ENCODE results near the gene JAZF1. TPM values are rescaled to one million over a fixed set of nuclear protein-coding genes. Genes with fewer than 3 reads are reported as not detected.

The JAZF1 gene
- total RNA-seq, 2 experiments from 2014 or later, result 2.1 to 2.8 TPM

DNA sequence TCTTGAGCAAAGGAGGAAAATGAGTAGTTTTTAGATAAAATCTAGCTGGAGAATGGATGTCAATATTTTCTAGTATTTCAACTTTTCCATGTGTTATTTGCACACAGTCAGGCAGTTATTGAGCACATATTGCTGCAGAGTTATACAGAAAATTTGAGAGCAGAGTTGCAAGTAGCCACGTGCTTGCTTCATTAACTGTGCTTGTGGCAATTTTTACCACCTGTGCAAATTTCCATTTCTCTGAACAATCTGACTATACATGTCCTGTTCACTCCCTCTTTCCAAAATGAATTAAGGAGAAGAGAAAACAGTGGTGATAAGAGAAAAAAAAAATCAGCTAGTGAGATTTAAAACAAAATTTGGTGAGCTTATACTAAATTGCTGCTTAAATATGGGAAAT lies 262.1 kb downstream of the JAZF1 start:
- CTCF ChIA-PET, result interaction anchor here (0.6 to 2.2 kb wide), 5 partner anchors 14 to 722 kb away, joined by 3 to 7 read pairs (median 3); no protein-coding TSS in a partner anchor
- H3K4me3 Mint-ChIP-seq, result no peak overlapping the region
- H3K36me3 Mint-ChIP-seq, result no peaks in the 10 kb centered on the region
- H3K4me1 Mint-ChIP-seq, result peaks cover 4% of the 10 kb centered on the region
- no peaks in the 10 kb centered on the region for H3K9me3 Mint-ChIP-seq (ENCODE audit: low read depth)
- H3K27ac Mint-ChIP-seq, result no peak overlapping the region
- no peak for ATAC-seq
- H3K27me3 Mint-ChIP-seq, result no peaks in the 10 kb centered on the region
- no peak for DNase-seq

DNA sequence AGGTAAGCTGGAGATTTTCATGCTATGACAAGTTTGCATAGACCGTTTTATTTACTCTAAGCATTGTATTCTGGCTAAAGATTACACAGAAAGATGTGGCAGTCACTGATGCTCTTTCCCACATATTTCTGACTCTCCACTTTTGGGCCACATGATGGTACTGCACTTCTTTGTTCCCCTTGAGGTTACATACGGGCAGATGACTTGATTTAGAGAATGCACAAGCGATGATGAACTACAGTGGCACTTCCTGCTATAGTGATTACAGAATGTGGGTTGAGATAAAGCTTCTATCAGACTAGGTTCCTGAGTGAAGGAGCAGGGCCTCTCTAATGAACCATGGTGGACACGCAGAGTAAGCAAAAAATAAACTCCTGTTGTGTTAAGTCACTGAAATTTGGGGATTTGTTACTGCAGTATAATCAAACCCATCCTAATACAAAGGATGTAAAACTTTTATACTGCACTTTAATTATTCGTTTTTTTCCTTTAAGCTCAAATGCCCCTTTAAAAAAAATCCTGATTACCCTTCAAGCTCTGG lies 262.8 kb downstream of the JAZF1 start:
- Mint-ChIP-seq H3K4me1 (peaks cover 3% of the 10 kb centered on the region), H3K9me3 (ENCODE audit: low read depth) (no peaks in the 10 kb centered on the region), H3K4me3 (no peak overlapping the region), H3K27ac (no peak overlapping the region), H3K36me3 (no peaks in the 10 kb centered on the region), H3K27me3 (no peaks in the 10 kb centered on the region)
- no peak for DNase-seq
- CTCF ChIA-PET, result interaction anchor here (0.6 to 1.5 kb wide), 2 partner anchors 143 to 722 kb away, joined by 3 read pairs; no protein-coding TSS in a partner anchor
- no peak for ATAC-seq

DNA sequence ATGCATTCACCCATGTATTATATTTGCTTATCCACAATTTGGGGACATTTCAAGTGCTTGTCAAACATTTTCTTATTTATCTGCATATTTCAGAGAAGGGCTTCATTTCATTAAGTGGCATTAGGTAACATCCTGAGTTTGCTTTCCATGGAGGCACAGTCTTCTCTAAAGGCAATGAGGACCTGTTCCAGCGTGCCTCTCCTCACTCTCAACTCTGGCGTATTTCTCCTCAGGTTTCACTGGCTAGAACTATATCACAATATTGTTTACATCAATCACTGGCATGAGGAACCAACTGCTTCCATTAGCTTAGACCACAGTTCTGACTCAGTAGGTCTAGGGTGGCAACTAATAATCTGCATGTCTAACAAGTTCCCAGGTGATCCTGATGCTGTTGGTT lies 263.5 kb downstream of the JAZF1 start:
- CTCF ChIA-PET, result interaction anchor here (1.5 kb wide), 1 partner anchor 142 kb away, joined by 3 read pairs; no protein-coding TSS in a partner anchor
- Mint-ChIP-seq H3K27ac (no peak overlapping the region), H3K4me1 (peaks cover 3% of the 10 kb centered on the region), H3K36me3 (no peaks in the 10 kb centered on the region), H3K27me3 (no peaks in the 10 kb centered on the region), H3K9me3 (ENCODE audit: low read depth) (no peaks in the 10 kb centered on the region), H3K4me3 (no peak overlapping the region)
- ATAC-seq (no peak), DNase-seq (no peak)

DNA sequence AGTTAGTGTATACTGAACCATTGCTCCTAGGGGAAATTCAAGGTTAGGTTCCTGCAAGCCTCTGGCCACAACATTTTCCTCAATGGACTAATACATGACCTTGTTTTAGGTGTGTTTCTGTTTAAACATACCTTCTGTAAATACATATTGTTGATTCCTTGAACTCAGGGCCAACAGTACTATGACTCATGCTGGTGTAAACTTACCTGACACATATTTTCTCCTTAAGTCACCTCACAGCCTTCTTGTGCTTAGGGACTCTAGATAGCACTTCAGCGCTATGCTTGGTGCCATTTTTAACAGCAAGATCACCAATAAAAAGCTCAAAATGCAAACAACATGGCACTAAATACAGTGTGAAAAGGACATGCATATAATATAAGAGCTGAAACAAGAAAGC lies 264.2 kb downstream of the JAZF1 start:
- Mint-ChIP-seq H3K4me1 (peaks cover 3% of the 10 kb centered on the region), H3K4me3 (no peak overlapping the region), H3K27ac (no peak overlapping the region), H3K27me3 (no peaks in the 10 kb centered on the region), H3K9me3 (ENCODE audit: low read depth) (no peaks in the 10 kb centered on the region), H3K36me3 (no peaks in the 10 kb centered on the region)
- ATAC-seq (no peak), DNase-seq (no peak)
- CTCF ChIA-PET, result no interaction called here

DNA sequence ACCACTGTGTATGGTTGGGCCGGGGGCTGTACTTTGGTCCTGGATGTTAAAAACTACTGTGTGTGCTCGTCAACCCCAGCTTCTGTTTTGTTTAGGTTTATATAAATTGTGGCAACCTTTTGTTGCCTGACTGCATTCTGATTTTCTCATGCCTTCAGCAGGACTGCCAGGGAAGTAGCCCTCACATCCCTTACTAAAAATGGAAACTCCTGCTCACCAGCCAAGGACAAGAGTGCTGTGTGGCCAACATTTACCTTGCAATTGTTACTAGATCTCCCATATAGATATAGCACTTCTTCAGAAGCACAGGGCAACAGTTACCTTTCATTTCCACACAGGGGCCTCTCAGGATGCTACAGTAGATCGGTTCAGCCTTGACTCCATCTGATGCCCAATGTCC lies 266.2 kb downstream of the JAZF1 start:
- no peak overlapping the region for H3K27ac Mint-ChIP-seq
- no peaks in the 10 kb centered on the region for H3K36me3 Mint-ChIP-seq
- CTCF ChIA-PET, result no interaction called here

DNA sequence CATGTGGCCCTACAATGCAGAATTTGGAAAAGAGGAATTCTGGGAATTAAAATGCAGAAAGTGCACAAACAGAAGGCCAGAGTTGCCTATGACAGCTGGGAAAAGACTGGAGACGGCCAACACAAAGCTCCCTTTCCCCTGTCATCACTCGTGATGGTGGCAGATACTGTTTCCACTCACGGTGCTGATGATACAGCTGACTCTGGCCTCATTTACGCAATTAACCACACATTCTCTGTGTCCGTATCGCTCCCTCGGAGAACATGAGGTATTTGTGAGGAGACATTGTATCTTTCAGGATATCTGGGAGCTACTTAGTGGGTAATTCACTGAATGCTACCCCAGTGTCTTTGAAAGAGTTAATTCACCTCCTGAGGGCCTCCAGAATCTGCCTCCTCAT lies 267.8 kb downstream of the JAZF1 start:
- H3K36me3 Mint-ChIP-seq, result no peaks in the 10 kb centered on the region
- H3K4me3 Mint-ChIP-seq, result no peak overlapping the region
- DNase-seq, result no peak
- no peak for ATAC-seq
- H3K27ac Mint-ChIP-seq, result no peak overlapping the region
- CTCF ChIA-PET, result interaction anchor here (1.5 kb wide), 1 partner anchor 167 kb away, joined by 3 read pairs; no protein-coding TSS in a partner anchor
- no peaks in the 10 kb centered on the region for H3K27me3 Mint-ChIP-seq
- H3K9me3 Mint-ChIP-seq (ENCODE audit: low read depth), result no peaks in the 10 kb centered on the region
- peaks cover 1% of the 10 kb centered on the region for H3K4me1 Mint-ChIP-seq

More for the DNA sequence above, 266.2 kb downstream of the JAZF1 start:
- Mint-ChIP-seq H3K9me3 (ENCODE audit: low read depth) (no peaks in the 10 kb centered on the region), H3K4me3 (no peak overlapping the region), H3K4me1 (peaks cover 3% of the 10 kb centered on the region), H3K27me3 (no peaks in the 10 kb centered on the region)
- DNase-seq, result no peak
- ATAC-seq, result no peak

DNA sequence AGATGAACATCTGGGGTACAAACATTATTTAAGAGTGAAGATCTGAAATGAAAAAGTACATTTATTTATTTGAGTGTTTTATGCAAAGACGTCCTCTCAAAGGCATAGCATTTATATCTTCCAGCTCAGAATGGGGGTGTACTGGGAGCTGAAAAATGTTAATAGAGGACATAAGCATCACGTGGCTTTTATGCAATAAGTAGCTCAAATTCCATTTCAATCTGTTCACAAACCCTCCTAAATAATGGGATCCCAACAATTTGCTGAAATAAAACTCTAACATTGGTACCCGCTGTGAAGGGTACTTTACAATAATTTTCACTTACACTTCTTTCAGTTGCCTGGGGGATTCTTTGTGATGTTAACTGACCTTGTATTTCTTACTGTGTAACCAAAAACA lies 268.7 kb downstream of the JAZF1 start:
- CTCF ChIA-PET, result interaction anchor here (1.2 kb wide), 1 partner anchor 8 kb away, joined by 5 read pairs; no protein-coding TSS in a partner anchor
- Mint-ChIP-seq H3K27ac (no peak overlapping the region), H3K4me3 (no peak overlapping the region), H3K4me1 (no peaks in the 10 kb centered on the region), H3K27me3 (peaks cover 2% of the 10 kb centered on the region), H3K9me3 (ENCODE audit: low read depth) (no peaks in the 10 kb centered on the region), H3K36me3 (no peaks in the 10 kb centered on the region)
- no peak for DNase-seq
- ATAC-seq, result no peak

DNA sequence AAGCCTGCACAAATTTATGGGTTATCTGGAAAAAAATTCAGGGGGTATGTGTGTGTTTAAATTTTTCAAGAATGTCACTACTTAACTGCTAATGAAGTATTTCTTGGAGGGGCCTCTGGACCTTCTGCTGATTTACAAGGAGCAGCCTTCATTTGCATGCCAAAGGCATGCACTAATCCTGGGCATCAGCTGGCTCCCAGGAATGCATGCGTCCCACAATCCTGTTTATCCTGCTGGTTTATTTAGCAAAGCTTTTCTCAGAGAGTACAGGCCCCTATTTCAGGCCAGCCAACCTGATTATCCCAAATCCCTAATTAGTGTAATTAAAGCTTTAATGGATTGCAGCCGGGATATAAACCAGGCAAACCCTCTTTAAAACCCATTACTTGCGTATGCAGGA lies 270.3 kb downstream of the JAZF1 start:
- H3K4me3 Mint-ChIP-seq, result no peak overlapping the region
- peaks cover 9% of the 10 kb centered on the region for H3K27me3 Mint-ChIP-seq
- no peaks in the 10 kb centered on the region for H3K9me3 Mint-ChIP-seq (ENCODE audit: low read depth)
- DNase-seq, result no peak
- H3K36me3 Mint-ChIP-seq, result no peaks in the 10 kb centered on the region
- H3K27ac Mint-ChIP-seq, result no peak overlapping the region
- no peak for ATAC-seq
- CTCF ChIA-PET, result no interaction called here
- H3K4me1 Mint-ChIP-seq, result no peaks in the 10 kb centered on the region

DNA sequence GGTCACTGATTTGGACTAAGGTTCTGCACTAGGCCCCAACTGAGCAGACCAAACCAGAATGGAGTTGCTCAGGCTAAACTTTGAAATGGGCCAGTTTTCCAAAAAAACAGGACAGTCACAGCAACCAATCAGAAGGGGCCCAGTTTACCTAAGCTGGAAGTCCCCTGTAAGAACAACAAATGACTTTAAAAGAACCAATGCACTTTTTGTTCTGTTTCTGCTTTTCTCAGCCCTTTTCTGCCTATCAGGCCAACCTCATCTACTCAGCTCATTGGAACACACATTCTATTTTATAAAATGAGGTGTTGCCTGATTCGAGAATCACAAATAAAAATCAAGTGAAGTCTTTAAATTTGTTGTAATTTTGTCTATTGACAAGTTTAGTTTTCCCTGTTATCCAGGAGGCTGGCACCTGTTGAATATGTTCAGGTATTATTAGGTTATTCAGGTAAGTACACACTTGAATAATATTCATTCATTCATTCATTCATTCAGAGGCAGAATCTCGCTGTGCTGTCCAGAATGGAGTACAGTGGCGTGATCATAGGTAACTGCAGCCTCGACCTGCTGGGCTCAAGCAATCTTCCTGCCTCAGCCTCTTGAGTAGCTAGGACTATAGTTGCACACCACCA lies 271.9 kb downstream of the JAZF1 start:
- peaks cover 9% of the 10 kb centered on the region for H3K27me3 Mint-ChIP-seq
- CTCF ChIA-PET, result interaction anchor here (1.0 to 1.2 kb wide), 2 partner anchors 12 to 20 kb away, joined by 3 to 5 read pairs; no protein-coding TSS in a partner anchor
- H3K36me3 Mint-ChIP-seq, result no peaks in the 10 kb centered on the region
- H3K4me1 Mint-ChIP-seq, result no peaks in the 10 kb centered on the region
- no peaks in the 10 kb centered on the region for H3K9me3 Mint-ChIP-seq (ENCODE audit: low read depth)
- no peak overlapping the region for H3K4me3 Mint-ChIP-seq
- no peak overlapping the region for H3K27ac Mint-ChIP-seq
- ATAC-seq (no peak), DNase-seq (no peak)

DNA sequence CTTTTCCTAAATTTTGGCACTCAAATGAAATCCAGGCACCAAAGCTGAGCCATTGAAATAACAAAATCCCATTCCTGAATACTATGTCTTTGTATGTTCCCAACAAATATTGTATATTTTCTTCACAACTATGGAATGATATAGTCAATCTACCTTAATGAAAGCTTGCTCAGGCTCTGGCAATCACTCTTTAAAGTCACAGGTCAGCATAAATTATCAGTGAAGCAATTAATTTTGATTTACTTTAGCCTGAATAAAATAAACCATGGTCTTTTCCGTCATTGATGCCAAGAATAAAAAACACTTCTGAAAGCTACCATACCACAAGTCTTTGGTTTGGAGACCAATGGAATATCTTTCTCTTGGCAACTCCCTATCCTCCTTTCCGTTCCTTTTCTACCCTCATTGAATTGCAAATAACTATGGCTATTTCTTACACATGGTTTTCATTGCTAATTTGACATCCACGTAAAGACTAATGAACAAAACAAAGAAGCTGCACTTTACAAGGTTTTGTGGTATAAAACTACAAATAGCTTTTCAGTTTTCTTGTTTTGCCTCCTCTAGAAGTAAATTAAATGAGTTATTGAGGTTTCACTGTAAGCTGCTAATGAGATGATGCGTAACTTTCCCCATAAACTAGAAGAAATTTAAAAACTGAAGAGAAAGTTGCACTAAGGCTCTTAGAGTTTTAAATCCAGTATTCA lies 274.1 kb downstream of the JAZF1 start:
- H3K27ac Mint-ChIP-seq, result no peak overlapping the region
- DNase-seq, result no peak
- peaks cover 9% of the 10 kb centered on the region for H3K27me3 Mint-ChIP-seq
- no peaks in the 10 kb centered on the region for H3K9me3 Mint-ChIP-seq (ENCODE audit: low read depth)
- H3K36me3 Mint-ChIP-seq, result no peaks in the 10 kb centered on the region
- ATAC-seq, result no peak
- H3K4me3 Mint-ChIP-seq, result no peak overlapping the region
- H3K4me1 Mint-ChIP-seq, result peaks cover 3% of the 10 kb centered on the region
- CTCF ChIA-PET, result no interaction called here

DNA sequence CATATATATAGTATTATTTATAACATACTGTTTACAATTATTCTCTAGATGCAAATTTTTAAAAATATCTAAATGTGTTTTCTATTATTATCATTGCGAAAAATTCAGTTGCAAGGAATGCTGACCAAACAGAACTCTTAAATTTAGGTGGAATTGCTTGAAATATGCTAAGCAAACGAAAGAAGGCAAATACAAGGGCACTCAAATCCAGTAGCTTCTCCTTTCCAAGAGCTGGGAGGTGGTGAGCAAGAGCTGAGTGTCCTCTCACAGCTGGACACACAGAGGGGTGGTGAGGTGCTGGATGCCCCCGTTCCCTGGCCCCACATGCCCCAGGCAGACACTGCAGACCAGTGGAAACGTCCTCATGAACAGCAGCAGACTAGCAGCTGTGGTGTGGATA lies 274.6 kb downstream of the JAZF1 start:
- Mint-ChIP-seq H3K36me3 (no peaks in the 10 kb centered on the region), H3K27ac (no peak overlapping the region), H3K9me3 (ENCODE audit: low read depth) (no peaks in the 10 kb centered on the region), H3K27me3 (peaks cover 9% of the 10 kb centered on the region), H3K4me3 (no peak overlapping the region), H3K4me1 (peaks cover 9% of the 10 kb centered on the region)
- DNase-seq, result no peak
- no peak for ATAC-seq
- CTCF ChIA-PET, result no interaction called here

DNA sequence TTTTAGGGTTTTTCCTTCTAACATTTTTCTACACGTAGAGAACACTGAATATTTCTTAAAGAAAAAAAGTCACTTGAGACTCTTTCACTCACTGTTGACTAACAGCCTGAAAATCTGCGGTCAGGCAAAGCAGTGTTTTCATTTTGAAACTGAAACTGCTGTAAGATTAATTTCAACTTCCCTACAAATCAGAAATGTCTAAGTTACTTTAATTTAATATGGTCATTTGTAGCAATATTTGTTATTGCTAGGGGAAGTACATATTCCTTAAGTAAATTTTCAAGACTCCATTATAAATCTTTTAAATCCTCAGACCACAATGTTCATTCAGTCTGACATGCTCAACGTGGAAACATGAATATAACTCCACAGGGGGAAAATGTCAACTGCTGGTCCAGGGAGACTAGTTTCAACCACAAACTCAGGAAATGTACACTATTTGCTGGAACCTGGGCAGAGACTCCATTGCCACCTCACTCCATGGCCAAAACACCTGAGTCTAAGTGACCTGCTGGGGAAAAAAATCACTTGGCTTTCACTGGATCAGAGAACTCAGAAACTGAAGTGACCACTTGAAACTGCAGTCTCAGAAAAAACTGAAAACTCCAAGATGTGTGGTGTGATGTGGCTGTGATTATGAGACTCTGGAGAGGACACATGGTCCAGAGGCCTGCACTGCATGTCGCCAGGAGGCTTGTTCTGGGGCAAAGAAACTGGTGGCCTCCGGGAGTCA lies 279.4 kb downstream of the JAZF1 start:
- Mint-ChIP-seq H3K4me3 (peak overlapping the region; percentile 35), H3K27me3 (peaks cover 2% of the 10 kb centered on the region), H3K27ac (peak overlapping the region; percentile 72), H3K36me3 (no peaks in the 10 kb centered on the region), H3K4me1 (peaks cover 32% of the 10 kb centered on the region), H3K9me3 (ENCODE audit: low read depth) (no peaks in the 10 kb centered on the region)
- CTCF ChIA-PET, result interaction anchor here (1.3 kb wide), 1 partner anchor 12 kb away, joined by 3 read pairs; no protein-coding TSS in a partner anchor
- ATAC-seq (peak; percentile 84), DNase-seq (peak; percentile 71)

DNA sequence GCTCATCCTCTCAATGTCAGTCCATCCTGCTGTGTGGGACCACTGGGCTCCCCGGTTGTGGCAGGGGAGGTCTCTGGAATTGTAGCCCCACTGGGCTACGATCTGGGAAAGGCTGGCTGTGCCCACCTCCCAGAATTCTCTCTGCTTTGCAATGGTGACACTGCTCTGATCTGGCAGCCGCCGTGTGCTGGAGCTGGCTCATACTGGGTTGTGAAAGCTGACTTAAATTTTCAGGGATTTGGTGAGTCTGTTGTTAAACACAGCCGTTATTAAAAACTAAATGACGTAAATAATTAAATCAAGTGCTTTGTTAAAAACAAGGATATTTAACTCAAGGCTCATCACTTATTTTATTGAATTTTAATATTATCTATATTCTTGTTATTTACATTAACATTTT lies 280.6 kb downstream of the JAZF1 start:
- Mint-ChIP-seq H3K27me3 (no peaks in the 10 kb centered on the region), H3K27ac (peak overlapping the region; percentile 79), H3K4me3 (no peak overlapping the region), H3K36me3 (no peaks in the 10 kb centered on the region), H3K9me3 (ENCODE audit: low read depth) (no peaks in the 10 kb centered on the region), H3K4me1 (peaks cover 42% of the 10 kb centered on the region)
- no peak for ATAC-seq
- CTCF ChIA-PET, result interaction anchor here (1.0 to 1.6 kb wide), 3 partner anchors 11 to 120 kb away, joined by 3 to 6 read pairs (median 3); no protein-coding TSS in a partner anchor
- DNase-seq, result no peak

All from activated CD8-positive, alpha-beta memory T cell treated with anti-CD3 and anti-CD28 coated beads, Interleukin-2, amount 10 ng/mL, durations not matched to agents 7 days and 5 days (primary cell).